HepG2 (cell line): ENCODE measurements around the gene COL8A1. TPM values are rescaled to one million over a fixed set of nuclear protein-coding genes. Genes with fewer than 3 reads are reported as not detected.

Experiments
- ATAC-seq: fragments of 200-7000 bp; cut with Tn5 transposase; 3 replicates; pipeline ENCODE4 v1.9.1; 2020; ENCODE audit warnings: mild to moderate bottlenecking, moderate library complexity
- BruUV-seq: library from RNA; stranded (reverse); fragments of 400-500 nt; replicated peaks from 2 replicates; lab custom pipeline; 2021; lab: Mats Ljungman, UMichigan
- CTCF ChIA-PET: fragments of 300-600 bp; formaldehyde crosslinking; extraction: SDS; loops from one replicate; lab custom pipeline; 2021; ENCODE audit warnings: low total read pairs, inconsistent platforms, low intra/inter-chr PET ratio; lab: Yijun Ruan, JAX
- POLR2A ChIA-PET: fragments of 350-600 bp; sonication (Branson Sonifier 250); formaldehyde crosslinking; loops from one replicate; lab custom pipeline; 2020; ENCODE audit warnings: antibody characterized with exemption, inconsistent platforms; lab: Yijun Ruan, JAX
- DNase-seq: peaks from one replicate; pipeline ENCODE4 v3.0.0-alpha.2; 2015; ENCODE audit warnings: low spot score
- FAIRE-seq: peaks from 3 replicates; lab custom pipeline; 2011; peaks lifted over from hg19 to GRCh38; lab: Jason Lieb, UNC
- H2AFZ ChIP-seq: one replicate; pipeline ENCODE4 v1.6.1; 2011; ENCODE audit warnings: low read length, inconsistent platforms
- H3K27ac ChIP-seq: fragments of 300-600 bp; 3 replicates; pipeline ENCODE4 v1.8.0; 2011; ENCODE audit warnings: mixed run types, mild to moderate bottlenecking, mixed read lengths, low read length, inconsistent platforms; ENCODE audit not compliant: insufficient read depth; ENCODE audit errors: extremely low read length
- H3K27me3 ChIP-seq, 2 experiments: fragments of 200-600 bp in 1 of 2; 2 replicates in 1 of 2; 3 replicates in 1 of 2; pipeline versions ENCODE4 v1.6.0 to v1.8.0; 2011; ENCODE audit warnings: low read length in 2 of 2, mild to moderate bottlenecking in 2 of 2, moderate library complexity in 2 of 2, inconsistent platforms in 1 of 2; ENCODE audit not compliant: insufficient read depth in 2 of 2, control insufficient read depth in 1 of 2
- H3K36me3 ChIP-seq, 2 experiments: fragments of 200-600 bp in 1 of 2; replicated peaks in 1 of 2; 2 replicates in 1 of 2; 3 replicates in 1 of 2; pipeline versions ENCODE4 v1.5.1 to v1.8.0; 2011; ENCODE audit warnings: low read length in 2 of 2, inconsistent platforms in 1 of 2; ENCODE audit not compliant: insufficient read depth in 2 of 2, control insufficient read depth in 1 of 2
- H3K4me1 ChIP-seq: 2 replicates; pipeline ENCODE4 v1.5.1; 2012; ENCODE audit warnings: low read length, inconsistent platforms; ENCODE audit not compliant: insufficient read depth
- H3K4me2 ChIP-seq: 2 replicates; pipeline ENCODE4 v1.6.0; 2011; ENCODE audit warnings: low read depth, low read length, inconsistent platforms
- H3K4me3 ChIP-seq, 3 experiments: fragments of 200-600 bp in 1 of 3; sonication (generic), shearing (Covaris generic) in 1 of 3; replicated peaks in 1 of 3; 2 replicates each; pipeline ENCODE4 v1.5.1; 2011 to 2016; ENCODE audit warnings: low read length in 3 of 3, inconsistent platforms in 2 of 3, low read depth in 2 of 3, mild to moderate bottlenecking in 2 of 3, control low read depth in 1 of 3, mixed read lengths in 1 of 3; ENCODE audit not compliant: insufficient read depth in 1 of 3
- H3K79me2 ChIP-seq: one replicate; pipeline ENCODE4 v1.6.1; 2011; ENCODE audit warnings: low read length, inconsistent platforms; ENCODE audit not compliant: insufficient read depth
- H3K9ac ChIP-seq: 2 replicates; pipeline ENCODE4 v1.6.0; 2011; ENCODE audit warnings: mild to moderate bottlenecking, low read depth, low read length, inconsistent platforms; ENCODE audit not compliant: insufficient read depth
- H3K9me3 ChIP-seq: 2 replicates; pipeline ENCODE4 v1.5.1; 2012; ENCODE audit warnings: mild to moderate bottlenecking, low read length
- H4K20me1 ChIP-seq: 2 replicates; pipeline ENCODE4 v1.6.0; 2011; ENCODE audit warnings: inconsistent platforms, mild to moderate bottlenecking, low read length, moderate library complexity; ENCODE audit not compliant: insufficient read depth
- CAMTA2 ChIP-seq: sonication (generic); formaldehyde crosslinking; IDR thresholded peaks from 2 replicates; pipeline ENCODE4 v1.4.0; 2020; ENCODE audit warnings: mild to moderate bottlenecking, missing genetic modification reagents, borderline replicate concordance
- CBFB ChIP-seq: sonication (generic); formaldehyde crosslinking; IDR thresholded peaks from 2 replicates; pipeline ENCODE4 v1.4.0; 2020; ENCODE audit warnings: missing genetic modification reagents
- DDIT3 ChIP-seq: sonication (generic); formaldehyde crosslinking; IDR thresholded peaks from 2 replicates; pipeline ENCODE4 v1.4.0; 2020; ENCODE audit warnings: mild to moderate bottlenecking, missing genetic modification reagents
- NFE2L2 ChIP-seq: fragments of 150-350 bp; IDR thresholded peaks from 2 replicates; pipeline ENCODE4 v1.6.1; 2014; ENCODE audit warnings: low read length
- NONO ChIP-seq, 2 experiments: fragments of 450-650 bp in 1 of 2; sonication (generic) in 1 of 2; formaldehyde crosslinking in 1 of 2; IDR thresholded peaks in 1 of 2; conservative IDR thresholded peaks in 1 of 2; 2 replicates each; pipeline versions ENCODE4 v1.6.1 to v1.8.0; 2017 to 2022; ENCODE audit warnings: mild to moderate bottlenecking in 1 of 2, missing genetic modification reagents in 1 of 2, moderate library complexity in 1 of 2
- NR2F2 ChIP-seq: IDR thresholded peaks from 2 replicates; pipeline ENCODE4 v1.6.1; 2012; ENCODE audit warnings: low read depth, inconsistent platforms, borderline replicate concordance
- SMC3 ChIP-seq: IDR thresholded peaks from 2 replicates; pipeline ENCODE4 v1.6.1; 2011; ENCODE audit warnings: low read length, improper control_type of control experiment
- TMF1 ChIP-seq: sonication (generic); formaldehyde crosslinking; IDR thresholded peaks from 2 replicates; pipeline ENCODE4 v1.8.1; 2022; ENCODE audit warnings: low read depth, missing genetic modification reagents
- ZKSCAN5 ChIP-seq: sonication (generic); formaldehyde crosslinking; IDR thresholded peaks from 2 replicates; pipeline ENCODE4 v1.5.1; 2020; ENCODE audit warnings: mild to moderate bottlenecking, missing genetic modification reagents
- ZNF296 ChIP-seq: sonication (generic); formaldehyde crosslinking; conservative IDR thresholded peaks from 2 replicates; pipeline ENCODE4 v1.5.0; 2020; ENCODE audit warnings: mild to moderate bottlenecking, missing genetic modification reagents
- ZNF414 ChIP-seq: sonication (generic); formaldehyde crosslinking; IDR thresholded peaks from 2 replicates; pipeline ENCODE4 v1.5.0; 2020; ENCODE audit warnings: missing genetic modification reagents
- ZNF530 ChIP-seq: sonication (generic); formaldehyde crosslinking; IDR thresholded peaks from 2 replicates; pipeline ENCODE4 v1.5.0; 2020; ENCODE audit warnings: low read depth, mild to moderate bottlenecking, missing genetic modification reagents
- ZNF558 ChIP-seq: sonication (generic); formaldehyde crosslinking; IDR thresholded peaks from 2 replicates; pipeline ENCODE4 v1.9.0; 2022; ENCODE audit warnings: mild to moderate bottlenecking, missing genetic modification reagents, borderline replicate concordance
- ZNF709 ChIP-seq: sonication (generic); formaldehyde crosslinking; IDR thresholded peaks from 2 replicates; pipeline ENCODE4 v1.5.0; 2020; ENCODE audit warnings: mild to moderate bottlenecking, missing genetic modification reagents
- ZNF83 ChIP-seq: sonication (generic); formaldehyde crosslinking; IDR thresholded peaks from 2 replicates; pipeline ENCODE4 v1.4.0; 2020; ENCODE audit warnings: missing genetic modification reagents, mild to moderate bottlenecking, borderline replicate concordance
- WGBS: methylation state at CpG from one replicate; pipeline ENCODE4 v1.1.6; 2017; ENCODE audit warnings: low lambda C conversion rate; 5-methylcytosine and 5-hydroxymethylcytosine counted together
- in situ Hi-C: cut with HindIII; loops from 2 replicates; pipeline ENCODE4 v1.10.0; 2017; ENCODE audit warnings: low pct_unique_long_range_greater_than_20kb; ENCODE audit not compliant: extremely low pct_ligation_motif_present
- intact Hi-C: fragments of 100-400 bp; cut with micrococcal nuclease; formaldehyde crosslinking; loops from one replicate; pipeline ENCODE4 v1.10.0; 2022; ENCODE audit not compliant: unreplicated experiment
- polyA plus RNA-seq, 8 experiments: library from polyadenylated mRNA; depleted of rRNA in 3 of 8; stranded (reverse) in 7 of 8; unstranded in 1 of 8; fragments of >200 nt; fragmentation: Illumina TruSeq in 4 of 8; extraction: Trizol in 4 of 8; gene quantifications; 2 replicates each; pipeline versions ENCODE4 v1.2.1 to v1.2.3, GENCODE V29; 2011 to 2016; ENCODE audit warnings: low read depth in 4 of 8, missing spikeins in 1 of 8, mixed read lengths in 1 of 8; ENCODE audit not compliant: insufficient read depth in 1 of 8
- total RNA-seq, 5 experiments: library from RNA; depleted of rRNA; stranded (reverse); fragments of >200 nt; fragmentation: Illumina TruSeq; extraction: Trizol; gene quantifications; 2 replicates each; pipeline ENCODE4 v1.2.3, GENCODE V29; 2016; ENCODE audit warnings: low read depth in 1 of 5
- TF ChIP-seq, protein P1 (sequence below): IDR thresholded peaks from 2 replicates; pipeline ENCODE4 v1.6.1; 2016; ENCODE audit warnings: missing biosample characterization, missing genetic modification reagents, low read depth

COL8A1 gene
- total and polyA plus RNA-seq, 2 of the 13 experiments (the other 11 are each of a cell fraction or from before 2014, with no cell fraction given) = not detected

DNA sequence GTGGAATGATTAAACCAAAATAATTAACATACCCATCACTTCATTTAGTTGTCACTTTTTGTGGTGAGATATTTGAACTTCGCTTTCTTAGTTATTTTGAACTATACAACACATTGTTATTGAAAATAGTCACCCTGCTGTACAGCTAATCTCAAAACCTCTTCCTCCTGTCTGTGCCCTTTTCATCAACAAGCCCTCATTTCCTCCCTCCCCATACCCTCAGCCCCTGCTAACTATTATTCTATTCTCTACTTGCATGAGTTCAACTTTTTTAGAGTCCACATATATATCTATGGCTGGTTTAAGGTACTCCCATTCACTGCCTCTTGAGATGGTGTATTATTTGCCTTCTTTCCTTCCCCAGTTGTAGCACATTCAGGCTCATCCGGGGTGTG is 32.2 kb downstream of the COL8A1 start:
- in situ Hi-C loops = no loop called here
- 1% methylated on average over 2 of the region's 2 CpGs for WGBS

More for the DNA sequence above, 32.2 kb downstream of the COL8A1 start:
- intact Hi-C loops = no loop called here
- no peak for TF ChIP-seq TMF1 (CRISPR knock-in tag)
- no peak for TF ChIP-seq NFE2L2
- no peak for TF ChIP-seq CBFB (CRISPR knock-in tag)
- TF ChIP-seq ZNF414 (CRISPR knock-in tag) = no peak
- TF ChIP-seq NONO (IDR thresholded peaks at IDR 0.05) = no peak
- TF ChIP-seq NONO (CRISPR knock-in tag; conservative IDR thresholded peaks at IDR 0.05) = no peak
- TF ChIP-seq ZNF530 (CRISPR knock-in tag) = no peak
- no peak for TF ChIP-seq ZNF709 (CRISPR knock-in tag)
- TF ChIP-seq NR2F2 = no peak
- TF ChIP-seq DDIT3 (CRISPR knock-in tag) = no peak
- TF ChIP-seq ZNF558 (CRISPR knock-in tag) = no peak
- TF ChIP-seq ZNF296 (CRISPR knock-in tag) = no peak
- TF ChIP-seq CAMTA2 (CRISPR knock-in tag) = no peak
- TF ChIP-seq, protein P1, sequence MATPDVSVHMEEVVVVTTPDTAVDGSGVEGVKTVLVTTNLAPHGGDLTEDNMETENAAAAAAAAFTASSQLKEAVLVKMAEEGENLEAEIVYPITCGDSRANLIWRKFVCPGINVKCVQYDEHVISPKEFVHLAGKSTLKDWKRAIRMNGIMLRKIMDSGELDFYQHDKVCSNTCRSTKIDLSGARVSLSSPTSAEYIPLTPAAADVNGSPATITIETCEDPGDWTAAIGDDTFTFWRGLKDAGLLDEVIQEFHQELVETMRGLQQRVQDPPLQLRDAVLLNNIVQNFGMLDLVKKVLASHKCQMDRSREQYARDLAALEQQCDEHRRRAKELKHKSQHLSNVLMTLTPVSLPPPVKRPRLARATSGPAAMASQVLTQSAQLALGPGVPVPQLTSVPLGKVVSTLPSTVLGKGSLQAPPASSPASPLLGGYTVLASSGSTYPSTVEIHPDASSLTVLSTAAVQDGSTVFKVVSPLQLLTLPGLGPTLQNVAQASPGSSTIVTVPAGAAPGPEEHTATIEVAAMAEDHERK (CRISPR knock-in tag) = no peak
- no peak for TF ChIP-seq SMC3
- no peak for TF ChIP-seq ZNF83 (CRISPR knock-in tag)
- no peak for TF ChIP-seq ZKSCAN5 (CRISPR knock-in tag)
- FAIRE-seq (no peak), ATAC-seq (no peak), DNase-seq (no peak)
- H3K27me3 ChIP-seq = no peaks in the 10 kb centered on the region; a peak in 1 of 5 replicates
- ChIA-PET CTCF (no interaction called here), POLR2A (no interaction called here)
- H3K27ac ChIP-seq = no peak overlapping the region
- no peak overlapping the region for H3K4me2 ChIP-seq
- H3K4me1 ChIP-seq = no peaks in the 10 kb centered on the region
- H3K79me2 ChIP-seq = no peaks in the 10 kb centered on the region
- H4K20me1 ChIP-seq = no peaks in the 10 kb centered on the region
- BruUV-seq = no TSS peak
- no peak overlapping the region for H2AFZ ChIP-seq
- H3K9ac ChIP-seq = no peak overlapping the region
- H3K36me3 ChIP-seq = no peaks in the 10 kb centered on the region
- no peak overlapping the region for H3K4me3 ChIP-seq
- H3K9me3 ChIP-seq = no peaks in the 10 kb centered on the region
